GM19023 (cell line): ENCODE data around the gene EMID1.

Source experiments
- ATAC-seq: cut with Tn5 transposase; IDR thresholded peaks from one replicate; pipeline ENCODE4 v1.9.1; 2021; ENCODE audit warnings: mild to moderate bottlenecking, moderate library complexity; ENCODE audit not compliant: unreplicated experiment

The EMID1 gene

GRCh38 chr22:29205594-29206371, at the start of gene EMID1:
Gene EMID1, plus strand, starts transcription at chr22:29205896. Its CDS starts 143 bp downstream, at chr22:29206039.
- no peak for ATAC-seq

GRCh38 chr22:29155966-29156365, 49.7 kb upstream of the EMID1 start:
- no peak for ATAC-seq

DNA sequence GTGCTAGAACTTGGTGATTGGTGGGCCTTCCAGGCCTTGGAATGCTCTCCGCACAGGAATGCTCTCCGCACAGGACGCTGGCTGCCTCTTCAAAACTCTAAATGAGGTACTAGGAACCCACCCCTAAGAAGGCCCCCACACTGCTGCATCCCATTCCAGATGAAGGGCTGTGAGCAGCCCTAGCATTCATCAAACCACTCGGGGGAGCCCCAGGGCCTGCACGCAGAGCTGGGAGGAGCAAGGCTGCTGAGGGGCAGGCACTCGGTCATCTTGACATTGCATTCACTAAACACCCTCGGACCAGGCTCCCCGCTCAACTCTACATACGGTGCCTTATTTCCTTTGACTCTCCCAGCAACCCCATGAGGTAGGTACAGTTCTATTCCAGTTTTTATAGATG, 49.2 kb upstream of the EMID1 start:
- no peak for ATAC-seq

DNA sequence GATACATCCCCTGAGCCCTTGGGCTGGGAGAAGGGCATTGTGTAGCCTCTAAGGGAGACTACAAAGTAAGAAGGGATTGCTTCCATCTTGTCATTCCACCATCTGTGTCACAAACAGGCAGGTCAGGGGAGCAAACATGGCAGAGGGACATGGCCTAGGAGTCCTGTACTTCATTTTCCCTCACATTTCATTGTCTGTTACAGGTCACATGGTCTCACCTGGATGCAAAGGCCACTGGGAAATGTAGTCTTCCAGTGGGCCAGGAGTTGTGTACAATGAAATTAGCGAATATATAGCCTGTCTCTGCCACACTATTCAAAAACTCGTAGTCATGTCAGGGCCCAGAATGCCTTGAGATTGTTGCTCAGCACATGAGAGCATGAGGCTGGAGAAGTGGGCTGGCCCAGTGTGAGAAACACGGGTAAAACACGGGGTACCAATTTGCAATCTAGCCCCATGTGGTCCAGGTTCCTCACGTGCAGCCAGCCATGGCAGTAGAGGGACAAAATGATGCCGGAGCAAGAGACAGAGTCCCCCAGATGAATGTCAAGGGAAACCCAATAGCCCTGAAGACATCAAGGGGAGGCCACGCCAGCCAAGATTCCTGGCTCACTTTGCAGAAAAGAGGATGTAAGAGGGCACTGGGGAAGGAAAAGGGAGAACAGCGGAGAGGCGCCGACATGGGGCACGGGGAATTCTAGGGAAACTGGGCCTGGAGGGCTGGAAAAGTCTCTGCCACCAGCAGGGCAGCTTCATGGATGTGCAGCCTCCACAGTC, 47.7 kb upstream of the EMID1 start:
- no peak for ATAC-seq

GRCh38 chr22:29158546-29158945, 47.1 kb upstream of the EMID1 start:
- ATAC-seq: no peak

DNA sequence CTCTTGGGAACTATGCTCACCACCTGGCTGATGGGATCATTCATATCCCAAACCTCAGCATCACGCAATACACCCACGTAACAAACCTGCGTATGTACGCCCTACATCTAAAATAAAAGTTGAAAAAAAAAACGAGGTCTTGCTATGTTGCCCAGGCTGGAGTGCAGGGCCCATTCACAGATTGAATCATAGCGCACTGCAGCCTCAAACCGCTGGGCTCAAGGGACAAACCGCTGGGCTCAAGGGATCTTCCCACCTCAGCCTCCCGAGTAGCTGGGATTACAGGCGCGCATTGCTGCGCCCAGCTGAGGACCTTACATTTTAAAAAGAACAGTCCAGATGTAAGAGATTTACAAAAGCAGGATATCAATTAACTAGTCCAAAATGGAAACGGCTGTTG, 41.9 kb upstream of the EMID1 start:
- ATAC-seq: no peak

DNA sequence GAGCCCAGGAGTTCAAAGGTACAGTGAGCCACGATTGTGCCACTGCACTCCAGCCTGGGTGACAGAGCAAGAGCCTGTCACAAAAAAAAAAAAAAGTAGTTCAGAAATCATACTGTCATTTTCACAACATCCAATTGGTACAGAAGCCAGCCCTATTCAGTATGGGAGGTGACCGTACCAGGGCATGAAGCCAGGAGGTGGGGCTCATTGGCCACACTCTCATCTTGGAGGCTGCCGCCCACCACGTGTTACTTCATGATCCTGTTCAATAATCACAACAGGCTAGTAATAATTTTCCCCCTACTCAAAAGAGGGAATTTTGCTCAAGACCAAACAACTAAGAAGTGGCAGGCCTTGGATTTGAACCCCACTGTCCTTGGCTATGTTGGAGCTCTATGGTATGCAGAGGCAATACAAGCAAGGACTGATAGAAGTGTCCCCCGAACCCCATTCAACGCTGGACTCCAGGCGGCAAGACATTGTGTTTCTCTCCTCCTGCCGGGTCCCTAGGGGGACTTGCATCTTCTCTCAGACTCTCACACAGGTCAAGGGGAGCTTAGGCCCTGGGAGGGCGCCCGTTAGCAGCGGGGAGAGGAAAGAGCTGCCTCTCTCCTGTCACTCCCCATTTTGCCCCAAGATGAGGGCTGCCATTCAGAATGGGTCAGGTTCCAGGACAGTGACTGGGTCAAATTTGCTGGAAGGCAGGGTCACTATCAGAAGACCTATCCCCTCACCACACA, 40.2 kb upstream of the EMID1 start:
- ATAC-seq: no peak

GRCh38 chr22:29166180-29166579, 39.5 kb upstream of the EMID1 start:
- no peak for ATAC-seq

GRCh38 chr22:29167032-29167911, 38.4 kb upstream of the EMID1 start:
- peak; percentile 83 for ATAC-seq

DNA sequence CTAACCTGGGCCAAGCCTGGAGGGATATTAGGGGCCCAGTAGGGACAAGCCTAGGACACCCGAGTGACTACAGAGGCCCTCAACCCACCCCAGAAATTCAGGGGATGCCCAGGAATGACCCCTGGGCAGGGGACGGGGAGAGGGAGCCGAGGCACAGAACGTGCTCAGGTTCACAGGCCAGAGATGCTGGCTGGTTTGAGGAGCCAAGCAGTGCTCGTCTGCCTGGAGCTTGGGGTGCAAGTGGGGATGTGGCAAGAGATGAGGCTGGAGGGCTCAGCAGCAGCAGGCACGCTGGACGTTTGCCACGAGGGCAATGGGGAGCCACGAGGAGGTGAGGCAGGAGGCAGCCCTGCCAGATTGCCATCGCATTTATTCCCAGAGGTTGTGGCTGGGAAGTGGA, 34.0 kb upstream of the EMID1 start:
- no peak for ATAC-seq

DNA sequence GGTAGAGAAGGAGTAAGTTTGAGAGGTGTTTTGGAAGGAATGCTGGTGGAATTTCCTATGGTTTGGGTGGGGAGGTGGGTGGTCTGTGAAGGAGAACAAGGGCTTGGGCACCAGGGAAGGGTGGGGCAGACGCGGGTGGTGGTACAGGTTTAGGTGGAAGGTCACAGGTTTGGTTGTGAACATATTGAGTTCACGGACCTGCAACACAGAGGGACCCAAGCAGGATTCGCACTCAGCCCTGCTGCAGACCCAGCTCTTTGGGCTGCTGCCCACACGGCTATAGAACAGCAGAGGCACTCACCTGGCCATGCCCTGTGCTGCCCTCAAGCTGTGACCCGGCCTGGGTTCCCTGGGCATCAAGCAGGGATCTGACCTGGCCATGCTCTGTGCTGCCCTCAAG, 33.5 kb upstream of the EMID1 start:
- ATAC-seq: no peak

- ATAC-seq: no peak
Measured at GRCh38 chr22:29175312-29175835, 30.3 kb upstream of the EMID1 start.

DNA sequence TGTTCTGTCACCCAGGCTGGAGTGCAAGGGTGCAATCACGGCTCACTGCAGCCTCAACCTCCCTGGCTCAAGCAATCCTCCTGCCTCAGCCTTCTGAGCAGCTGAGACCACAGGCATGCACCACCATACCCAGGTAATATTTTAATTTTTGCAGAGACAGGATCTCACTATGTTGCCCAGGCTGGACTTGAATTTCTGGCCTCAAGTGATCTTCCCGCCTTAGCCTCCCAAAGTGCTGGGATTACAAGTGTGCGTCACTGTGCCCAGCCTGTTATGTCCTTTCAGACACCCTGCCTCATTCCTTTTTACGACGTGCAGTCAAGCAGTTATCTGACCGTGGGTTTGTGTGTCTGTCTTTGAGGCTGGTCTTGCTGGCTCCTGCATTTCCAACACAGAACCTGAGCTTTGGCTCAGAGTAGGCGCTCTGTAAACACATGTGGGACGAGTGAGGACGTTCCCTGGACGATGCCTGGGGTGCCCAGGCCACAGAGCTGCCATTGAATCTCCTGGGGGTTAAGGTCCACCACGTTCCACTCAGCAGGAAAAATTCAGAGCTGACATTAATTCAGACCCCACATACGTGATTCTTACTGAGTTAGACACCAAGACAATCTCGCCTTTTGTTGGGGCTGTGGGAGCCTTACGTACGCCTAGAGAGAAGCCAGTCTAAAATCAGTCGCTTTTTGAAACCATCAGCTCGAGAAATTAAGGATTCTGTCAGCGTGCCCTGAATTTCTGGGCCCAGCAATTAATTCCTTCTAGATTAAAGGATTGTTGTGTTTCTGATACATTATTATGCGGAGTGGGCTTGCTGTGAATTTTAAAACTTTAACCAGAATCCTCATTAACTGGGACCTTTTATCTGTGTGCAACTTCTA, 21.5 kb upstream of the EMID1 start:
- no peak for ATAC-seq

- ATAC-seq: no peak
Measured at GRCh38 chr22:29184849-29185490, 20.7 kb upstream of the EMID1 start.

DNA sequence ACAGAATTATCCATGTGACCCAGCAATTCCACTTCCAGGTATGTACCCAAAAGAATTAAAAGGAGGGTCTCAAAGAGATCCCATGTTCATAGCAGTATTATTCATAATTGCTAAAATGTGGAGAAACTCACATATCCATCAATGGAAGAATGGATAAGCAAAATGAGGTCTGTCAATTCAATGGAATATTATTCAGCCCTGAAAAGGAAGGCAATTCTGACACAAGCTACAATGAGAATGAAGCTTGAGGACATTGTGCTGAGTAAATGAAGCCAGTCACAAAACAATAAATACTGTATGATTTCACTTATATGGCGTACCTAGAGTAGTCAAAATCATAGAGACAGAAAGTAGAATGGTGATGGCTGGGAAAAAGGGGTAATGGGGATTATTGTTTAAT, 19.4 kb upstream of the EMID1 start:
- ATAC-seq: no peak

DNA sequence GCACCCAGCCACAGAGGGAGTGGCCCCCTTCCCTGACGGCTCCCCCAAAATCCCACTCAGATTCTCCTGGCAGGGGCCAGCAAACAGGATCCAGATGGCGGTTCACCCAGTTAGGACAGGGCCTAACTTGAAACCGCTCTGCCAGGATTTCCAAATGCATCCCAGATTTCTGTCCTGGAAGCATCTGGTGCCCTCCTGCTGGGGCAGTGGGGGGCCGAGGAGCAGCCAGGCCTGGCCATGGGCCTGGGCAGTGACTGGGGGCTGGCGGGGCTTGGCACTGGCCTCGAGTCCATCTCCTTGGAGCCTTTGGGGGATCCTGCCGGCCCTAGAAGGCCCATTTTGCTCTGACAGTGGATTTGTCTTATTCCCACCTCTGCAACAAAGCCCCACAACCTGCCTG, 17.9 kb upstream of the EMID1 start:
- ATAC-seq: no peak

DNA sequence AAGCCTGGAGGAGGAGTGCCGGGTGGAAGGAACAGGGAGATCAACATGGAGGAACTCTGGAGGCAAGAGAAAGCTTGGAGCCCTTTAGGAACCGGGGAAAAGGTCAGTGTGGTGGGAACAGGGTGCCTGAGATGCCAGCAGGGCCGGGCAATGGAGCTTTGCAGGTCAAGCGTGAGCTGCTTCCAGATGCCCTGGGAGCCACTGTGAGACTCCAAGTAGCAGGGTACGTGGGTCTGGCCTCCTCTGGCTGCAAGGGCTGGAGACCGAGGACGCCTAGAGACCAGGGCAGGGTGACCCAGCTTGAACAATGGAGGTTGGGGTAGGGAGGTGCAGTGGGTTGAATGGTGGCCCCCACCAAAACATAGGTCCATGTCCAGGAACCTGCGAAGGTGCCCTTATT, 15.6 kb upstream of the EMID1 start:
- no peak for ATAC-seq

DNA sequence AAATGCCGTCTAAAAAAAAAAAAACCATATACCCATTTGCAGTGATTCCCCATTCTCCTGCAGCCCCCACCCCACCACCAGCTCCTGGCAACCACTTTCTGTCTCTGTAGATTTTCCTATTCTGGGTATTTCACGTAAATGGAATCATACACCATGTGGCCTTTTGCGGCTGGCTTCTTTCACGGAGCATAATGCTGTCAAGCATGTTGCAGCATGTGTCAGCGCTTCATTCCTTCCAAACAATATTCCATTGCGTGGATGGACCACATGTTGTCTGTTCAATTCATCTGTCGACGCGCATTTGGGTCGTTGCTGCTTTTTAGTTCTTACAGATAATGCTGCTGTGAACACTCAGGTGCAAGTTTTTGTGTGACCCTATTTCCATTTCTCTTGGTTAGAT, 14.8 kb upstream of the EMID1 start:
- ATAC-seq: no peak

- ATAC-seq: no peak
Measured at GRCh38 chr22:29193021-29193420, 12.7 kb upstream of the EMID1 start.
